ENCODE measurements around the gene USP47. TPM values are rescaled to one million over a fixed set of nuclear protein-coding genes. Genes with fewer than 3 reads are reported as not detected.
A peak's percentile ranks its signal among the peaks of the same experiment; 100 is the strongest.

The USP47 gene
- total RNA-seq, 1 experiment from 2014 or later: 45.2 TPM

DNA sequence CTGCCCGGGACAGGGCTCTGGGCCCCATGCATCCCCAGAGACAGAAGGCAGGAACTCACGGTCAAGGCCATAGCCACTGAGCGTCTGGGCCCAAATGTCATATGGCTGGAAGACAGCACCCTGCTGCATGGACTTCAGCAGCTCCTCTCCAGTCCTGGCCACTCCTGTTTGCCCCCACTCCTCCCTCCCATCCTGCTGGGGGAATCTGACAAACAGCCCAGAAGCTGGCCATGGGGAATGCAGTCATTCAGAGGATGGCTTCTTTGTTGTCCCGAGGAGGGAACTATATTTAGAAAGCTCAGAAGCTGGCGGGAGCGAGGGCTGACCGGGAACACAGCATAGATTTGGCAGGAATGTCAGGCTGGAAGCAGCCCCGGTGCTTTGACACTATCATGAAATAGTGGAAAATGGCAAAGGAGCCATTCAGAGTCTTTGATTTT, 131.6 kb downstream of the USP47 start:
- H3K9me2 ChIP-seq (replicated peaks; ENCODE audit: low read length): no peaks in the 10 kb centered on the region
- ChIA-PET CTCF (no interaction called here), POLR2A (ENCODE audit: unreplicated experiment) (no interaction called here)
- no peaks in the 10 kb centered on the region for H4K20me1 ChIP-seq (ENCODE audit: low read length)
- no peak overlapping the region for H2AFZ ChIP-seq (ENCODE audit: low read length)
- TF ChIP-seq, protein P1, sequence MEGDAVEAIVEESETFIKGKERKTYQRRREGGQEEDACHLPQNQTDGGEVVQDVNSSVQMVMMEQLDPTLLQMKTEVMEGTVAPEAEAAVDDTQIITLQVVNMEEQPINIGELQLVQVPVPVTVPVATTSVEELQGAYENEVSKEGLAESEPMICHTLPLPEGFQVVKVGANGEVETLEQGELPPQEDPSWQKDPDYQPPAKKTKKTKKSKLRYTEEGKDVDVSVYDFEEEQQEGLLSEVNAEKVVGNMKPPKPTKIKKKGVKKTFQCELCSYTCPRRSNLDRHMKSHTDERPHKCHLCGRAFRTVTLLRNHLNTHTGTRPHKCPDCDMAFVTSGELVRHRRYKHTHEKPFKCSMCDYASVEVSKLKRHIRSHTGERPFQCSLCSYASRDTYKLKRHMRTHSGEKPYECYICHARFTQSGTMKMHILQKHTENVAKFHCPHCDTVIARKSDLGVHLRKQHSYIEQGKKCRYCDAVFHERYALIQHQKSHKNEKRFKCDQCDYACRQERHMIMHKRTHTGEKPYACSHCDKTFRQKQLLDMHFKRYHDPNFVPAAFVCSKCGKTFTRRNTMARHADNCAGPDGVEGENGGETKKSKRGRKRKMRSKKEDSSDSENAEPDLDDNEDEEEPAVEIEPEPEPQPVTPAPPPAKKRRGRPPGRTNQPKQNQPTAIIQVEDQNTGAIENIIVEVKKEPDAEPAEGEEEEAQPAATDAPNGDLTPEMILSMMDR (conservative IDR thresholded peaks at IDR 0.05; ENCODE audit: low read depth, low read length): no peak
- TF ChIP-seq EZH2phosphoT487 (IDR thresholded peaks at IDR 0.05; ENCODE audit: borderline replicate concordance, low read length) (no peak), EZH2 (IDR thresholded peaks at IDR 0.05; ENCODE audit: low read length, unreplicated experiment) (no peak)
- intact Hi-C loops (cut with micrococcal nuclease): no loop called here
- DNase-seq: no peak
- no peak overlapping the region for H3K4me3 ChIP-seq (ENCODE audit: low read length)
- no peaks in the 10 kb centered on the region for H3K9me3 ChIP-seq (ENCODE audit: low read length)
- no peaks in the 10 kb centered on the region for H3K36me3 ChIP-seq (ENCODE audit: low read depth, low read length)
- no peak overlapping the region for H3K27ac ChIP-seq (ENCODE audit: low read length)
- peaks cover 32% of the 10 kb centered on the region for H3K4me1 ChIP-seq (ENCODE audit: insufficient read depth, low read length)
- H3F3A ChIP-seq (ENCODE audit: low read length, unreplicated experiment): no peaks in the 10 kb centered on the region
- no peak overlapping the region for H3K4me2 ChIP-seq (ENCODE audit: low read length)
- H3K79me2 ChIP-seq (ENCODE audit: low read length): no peaks in the 10 kb centered on the region
- no TSS peak for BruUV-seq (replicated peaks)
- no peaks in the 10 kb centered on the region for H3K27me3 ChIP-seq (ENCODE audit: low read length)
- ATAC-seq: no peak
- no peak overlapping the region for H3K9ac ChIP-seq (ENCODE audit: low read length)

DNA sequence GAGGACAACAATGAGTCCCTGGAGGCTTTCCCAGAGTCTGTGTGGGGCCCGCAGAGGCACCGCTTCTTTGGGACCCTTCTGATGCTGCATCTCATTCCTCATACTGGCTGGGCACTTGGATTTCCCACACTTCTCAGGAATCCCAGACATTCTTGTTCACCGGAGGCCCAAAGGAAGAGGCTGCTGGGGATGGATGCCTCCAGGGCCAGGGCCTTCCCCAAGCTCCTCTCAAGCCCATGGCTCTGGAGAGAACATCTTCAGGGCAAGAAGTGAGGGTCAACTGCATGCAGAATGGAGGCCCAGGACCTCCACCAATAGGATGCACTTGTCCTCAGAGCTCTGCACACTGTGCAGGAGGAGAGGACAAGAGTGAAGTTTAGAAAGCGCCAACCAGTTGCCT, 132.1 kb downstream of the USP47 start:
- no peaks in the 10 kb centered on the region for H3K36me3 ChIP-seq (ENCODE audit: low read depth, low read length)
- ChIA-PET CTCF (no interaction called here), POLR2A (ENCODE audit: unreplicated experiment) (no interaction called here)
- H3K9me3 ChIP-seq (ENCODE audit: low read length): no peaks in the 10 kb centered on the region
- H3K79me2 ChIP-seq (ENCODE audit: low read length): no peaks in the 10 kb centered on the region
- ATAC-seq: no peak
- H3K4me1 ChIP-seq (ENCODE audit: insufficient read depth, low read length): peaks cover 32% of the 10 kb centered on the region
- H3K4me3 ChIP-seq (ENCODE audit: low read length): no peak overlapping the region
- BruUV-seq (replicated peaks): no TSS peak
- H3F3A ChIP-seq (ENCODE audit: low read length, unreplicated experiment): no peaks in the 10 kb centered on the region
- H3K4me2 ChIP-seq (ENCODE audit: low read length): no peak overlapping the region
- intact Hi-C loops (cut with micrococcal nuclease): no loop called here
- no peak for DNase-seq
- no peak overlapping the region for H3K9ac ChIP-seq (ENCODE audit: low read length)
- H3K9me2 ChIP-seq (replicated peaks; ENCODE audit: low read length): no peaks in the 10 kb centered on the region
- H4K20me1 ChIP-seq (ENCODE audit: low read length): no peaks in the 10 kb centered on the region
- no peaks in the 10 kb centered on the region for H3K27me3 ChIP-seq (ENCODE audit: low read length)
- no peak overlapping the region for H3K27ac ChIP-seq (ENCODE audit: low read length)
- no peak overlapping the region for H2AFZ ChIP-seq (ENCODE audit: low read length)
- no peak for TF ChIP-seq EZH2 (IDR thresholded peaks at IDR 0.05; ENCODE audit: low read length, unreplicated experiment)
- TF ChIP-seq EZH2phosphoT487 (IDR thresholded peaks at IDR 0.05; ENCODE audit: borderline replicate concordance, low read length): no peak
- TF ChIP-seq, protein P1 (conservative IDR thresholded peaks at IDR 0.05; ENCODE audit: low read depth, low read length): no peak

DNA sequence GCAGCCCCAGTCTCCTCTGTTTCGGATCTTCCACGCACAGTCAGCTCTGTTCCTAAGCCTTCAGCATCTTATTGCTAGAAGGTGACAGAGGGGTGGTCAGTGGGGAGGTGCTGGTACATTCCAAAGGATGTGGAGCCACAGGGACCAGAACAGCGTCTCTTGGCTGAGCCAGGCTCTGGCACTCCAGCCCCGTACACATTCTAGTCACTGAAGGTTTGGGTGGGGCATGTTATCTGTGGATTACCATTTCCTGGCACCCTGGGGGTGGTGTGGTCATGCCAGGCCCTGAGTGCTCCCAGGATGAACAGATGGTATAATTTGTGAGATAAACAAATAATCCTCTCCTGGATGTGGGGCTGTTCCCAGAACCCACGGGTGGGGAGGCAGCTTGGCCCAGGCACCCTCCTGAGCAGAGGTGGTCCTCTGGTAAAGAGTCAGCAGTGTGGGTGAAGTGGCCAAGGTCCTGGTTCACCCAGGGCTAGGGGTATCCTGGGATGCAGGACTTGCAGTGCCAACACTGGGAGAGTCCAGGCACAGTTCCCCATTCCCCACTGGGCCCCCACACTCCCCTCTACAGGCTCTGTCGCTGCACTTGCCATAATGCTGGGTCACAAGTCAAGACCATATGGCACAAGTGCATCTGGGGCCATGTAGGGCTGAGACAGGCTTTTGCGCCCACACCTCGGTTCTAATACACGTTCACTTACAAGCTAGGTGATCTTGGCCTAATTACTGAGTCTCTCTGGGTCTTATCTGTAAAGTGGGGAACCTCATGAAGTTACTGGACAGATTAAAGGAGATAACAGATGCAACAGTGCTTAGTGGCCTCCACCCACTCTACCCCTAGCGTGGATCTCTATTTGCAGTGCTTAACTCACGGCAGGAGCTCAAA, 133.7 kb downstream of the USP47 start:
- ATAC-seq: no peak
- peak overlapping the region; percentile 85; the same call in 1 of the 2 replicates for H3K27ac ChIP-seq (ENCODE audit: low read length)
- CTCF ChIA-PET: no interaction called here
- no TSS peak for BruUV-seq (replicated peaks)
- no peak overlapping the region for H3K9ac ChIP-seq (ENCODE audit: low read length)
- H3K4me2 ChIP-seq (ENCODE audit: low read length): no peak overlapping the region
- no peaks in the 10 kb centered on the region for H4K20me1 ChIP-seq (ENCODE audit: low read length)
- H2AFZ ChIP-seq (ENCODE audit: low read length): no peak overlapping the region
- H3K9me3 ChIP-seq (ENCODE audit: low read length): no peaks in the 10 kb centered on the region
- H3K27me3 ChIP-seq (ENCODE audit: low read length): no peaks in the 10 kb centered on the region
- H3K9me2 ChIP-seq (replicated peaks; ENCODE audit: low read length): no peaks in the 10 kb centered on the region
- intact Hi-C loops (cut with micrococcal nuclease): no loop called here
- no peaks in the 10 kb centered on the region for H3K79me2 ChIP-seq (ENCODE audit: low read length)
- POLR2A ChIA-PET (ENCODE audit: unreplicated experiment): interaction anchor here (0.7 kb wide), 1 partner anchor 353 kb away, joined by 3 read pairs; no protein-coding TSS in a partner anchor
- TF ChIP-seq EZH2phosphoT487 (IDR thresholded peaks at IDR 0.05; ENCODE audit: borderline replicate concordance, low read length): no peak
- TF ChIP-seq EZH2 (IDR thresholded peaks at IDR 0.05; ENCODE audit: low read length, unreplicated experiment): no peak
- TF ChIP-seq, protein P1 (conservative IDR thresholded peaks at IDR 0.05; ENCODE audit: low read depth, low read length): no peak
- peak; percentile 10 for DNase-seq
- H3K4me1 ChIP-seq (ENCODE audit: insufficient read depth, low read length): peaks cover 43% of the 10 kb centered on the region
- H3F3A ChIP-seq (ENCODE audit: low read length, unreplicated experiment): no peaks in the 10 kb centered on the region
- H3K4me3 ChIP-seq (ENCODE audit: low read length): no peak overlapping the region
- no peaks in the 10 kb centered on the region for H3K36me3 ChIP-seq (ENCODE audit: low read depth, low read length)

Measured in PC-3 (cell line).